SK-N-DZ (cell line): Measurements from ENCODE around the gene PRKAR1A.

ENCODE experiments used
- DNase-seq: peaks from one replicate; pipeline ENCODE4 v3.0.0-alpha.2; 2015; ENCODE audit warnings: low spot score

PRKAR1A gene

GRCh38 chr17:68541816-68542215, 29.6 kb downstream of the PRKAR1A start:
- DNase-seq = no peak

- no peak for DNase-seq
Observed at GRCh38 chr17:68542698-68543463, 30.7 kb downstream of the PRKAR1A start.

GRCh38 chr17:68544111-68544915, 32.1 kb downstream of the PRKAR1A start:
- DNase-seq = no peak

- no peak for DNase-seq
Observed at GRCh38 chr17:68556551-68556950, 44.3 kb downstream of the PRKAR1A start.

GRCh38 chr17:68559316-68559715, 47.1 kb downstream of the PRKAR1A start:
- no peak for DNase-seq

GRCh38 chr17:68560966-68561720, 48.9 kb downstream of the PRKAR1A start:
- no peak for DNase-seq

GRCh38 chr17:68562736-68563135, 50.5 kb downstream of the PRKAR1A start:
- DNase-seq = no peak

GRCh38 chr17:68564415-68565111, 52.3 kb downstream of the PRKAR1A start:
- DNase-seq = no peak

GRCh38 chr17:68565661-68566441, 53.6 kb downstream of the PRKAR1A start:
- DNase-seq = no peak

- DNase-seq = no peak
Observed at GRCh38 chr17:68566442-68566738, 54.2 kb downstream of the PRKAR1A start.

GRCh38 chr17:68567035-68567434, 54.8 kb downstream of the PRKAR1A start:
- no peak for DNase-seq

- no peak for DNase-seq
Observed at GRCh38 chr17:68567581-68567980, 55.4 kb downstream of the PRKAR1A start.

- DNase-seq = no peak
Observed at GRCh38 chr17:68568581-68568980, 56.4 kb downstream of the PRKAR1A start.

- no peak for DNase-seq
Observed at GRCh38 chr17:68569346-68569745, 57.1 kb downstream of the PRKAR1A start.

GRCh38 chr17:68570526-68570925, 58.3 kb downstream of the PRKAR1A start:
- no peak for DNase-seq

- no peak for DNase-seq
Observed at GRCh38 chr17:68572138-68572842, 60.1 kb downstream of the PRKAR1A start.

- no peak for DNase-seq
Observed at GRCh38 chr17:68573338-68573737, 61.1 kb downstream of the PRKAR1A start.

GRCh38 chr17:68576137-68576536, 63.9 kb downstream of the PRKAR1A start:
- no peak for DNase-seq

GRCh38 chr17:68576811-68577496, 64.7 kb downstream of the PRKAR1A start:
- DNase-seq = no peak

GRCh38 chr17:68577497-68577821, 65.2 kb downstream of the PRKAR1A start:
- DNase-seq = no peak
